HCT116 (cell line): ENCODE measurements around the gene KCNE1. TPM values are rescaled to one million over a fixed set of nuclear protein-coding genes. Genes with fewer than 3 reads are reported as not detected.

Experiments
- ATAC-seq: fragments of 200-7000 bp; cut with Tn5 transposase; 2 replicates; pipeline ENCODE4 v1.9.1; 2020; ENCODE audit warnings: mild to moderate bottlenecking, moderate library complexity
- BruUV-seq: library from RNA; stranded (reverse); fragments of 400-500 nt; replicated peaks from 2 replicates; lab custom pipeline; 2021; lab: Mats Ljungman, UMichigan
- CTCF ChIA-PET: fragments of 300-600 bp; sonication (Branson Sonifier 250); formaldehyde crosslinking; loops from one replicate; lab custom pipeline; 2021; ENCODE audit warnings: antibody characterized with exemption; lab: Charles Lee
- POLR2A ChIA-PET: fragments of 300-600, 350-600 bp; sonication (Branson Sonifier 250); formaldehyde crosslinking; loops from one replicate; lab custom pipeline; 2021; ENCODE audit warnings: antibody characterized with exemption; lab: Charles Lee
- RAD21 ChIA-PET, 2 experiments: fragments of 300-600 bp; sonication (Branson Sonifier 250); formaldehyde crosslinking; loops; one replicate each; lab custom pipeline; 2023; ENCODE audit warnings: low total read pairs in 2 of 2; ENCODE audit not compliant: uncharacterized antibody in 2 of 2, unreplicated experiment in 2 of 2, low non-redundant PET in 1 of 2; lab: Charles Lee
- DNase-seq: peaks from one replicate; pipeline ENCODE4 v3.0.0-alpha.2; 2010; ENCODE audit warnings: low read depth, low spot score
- H2AFZ ChIP-seq: fragments of 200-600 bp; shearing (Covaris generic), sonication (generic); 2 replicates; pipeline ENCODE4 v1.6.1; 2017; ENCODE audit warnings: low read depth, mixed run types, mixed read lengths, antibody characterized with exemption, low read length; ENCODE audit not compliant: poor library complexity, severe bottlenecking
- H3K27ac ChIP-seq: 2 replicates; pipeline ENCODE4 v1.5.1; 2012; ENCODE audit warnings: low read depth, low read length
- H3K27me3 ChIP-seq: fragments of 200-600 bp; sonication (generic); 2 replicates; pipeline ENCODE4 v1.6.1; 2016; ENCODE audit warnings: mixed run types, low read length, mixed read lengths; ENCODE audit not compliant: insufficient read depth
- H3K36me3 ChIP-seq, 2 experiments: fragments of 200-500 bp in 1 of 2; fragments of 200-600 bp in 1 of 2; sonication (Bioruptor generic) in 1 of 2; sonication (generic) in 1 of 2; 2 replicates each; pipeline versions ENCODE4 v1.5.1 to v1.6.1; 2014 to 2016; ENCODE audit warnings: low read length in 2 of 2, inconsistent platforms in 1 of 2, mixed read lengths in 1 of 2, mixed run types in 1 of 2; ENCODE audit not compliant: insufficient read depth in 2 of 2, control insufficient read depth in 1 of 2
- H3K4me1 ChIP-seq, 2 experiments: fragments of 200-600 bp in 1 of 2; sonication (generic) in 1 of 2; 2 replicates each; pipeline versions ENCODE4 v1.5.1 to v1.6.1; 2012 to 2017; ENCODE audit warnings: low read length in 2 of 2, inconsistent platforms in 1 of 2, mild to moderate bottlenecking in 1 of 2, mixed read lengths in 1 of 2, mixed run types in 1 of 2, moderate library complexity in 1 of 2; ENCODE audit not compliant: insufficient read depth in 2 of 2, control insufficient read depth in 1 of 2
- H3K4me2 ChIP-seq: fragments of 200-600 bp; sonication (generic); 2 replicates; pipeline ENCODE4 v1.6.1; 2017; ENCODE audit warnings: mixed run types, low read length, mixed read lengths
- H3K4me3 ChIP-seq, 2 experiments: fragments of 200-600 bp in 1 of 2; sonication (generic) in 1 of 2; replicated peaks in 1 of 2; 2 replicates each; pipeline ENCODE4 v1.5.1; 2011 to 2016; ENCODE audit warnings: low read length in 2 of 2, control low read depth in 1 of 2, low read depth in 1 of 2, mild to moderate bottlenecking in 1 of 2, mixed read lengths in 1 of 2, mixed run types in 1 of 2
- H3K79me2 ChIP-seq: fragments of 200-600 bp; sonication (generic); 2 replicates; pipeline ENCODE4 v1.6.1; 2017; ENCODE audit warnings: mild to moderate bottlenecking, mixed run types, low read length, moderate library complexity, mixed read lengths; ENCODE audit not compliant: insufficient read depth
- H3K9ac ChIP-seq: fragments of 200-600 bp; sonication (generic); 2 replicates; pipeline ENCODE4 v1.6.1; 2016; ENCODE audit warnings: low read length, mixed read lengths
- H3K9me2 ChIP-seq: fragments of 200-600 bp; sonication (generic), shearing (Covaris generic); 2 replicates; pipeline ENCODE4 v1.6.1; 2017; ENCODE audit warnings: mixed run types, mild to moderate bottlenecking, moderate library complexity; ENCODE audit not compliant: insufficient read depth
- H3K9me3 ChIP-seq, 2 experiments: fragments of 200-500 bp in 1 of 2; fragments of 200-600 bp in 1 of 2; sonication (Bioruptor generic) in 1 of 2; sonication (generic) in 1 of 2; 2 replicates each; pipeline ENCODE4 v1.6.1; 2014 to 2017; ENCODE audit warnings: low read length in 2 of 2, mixed read lengths in 2 of 2, inconsistent platforms in 1 of 2, low read depth in 1 of 2, mild to moderate bottlenecking in 1 of 2, mixed run types in 1 of 2, moderate library complexity in 1 of 2; ENCODE audit not compliant: control insufficient read depth in 1 of 2, insufficient read depth in 1 of 2
- H4K20me1 ChIP-seq: fragments of 200-600 bp; sonication (generic), shearing (Covaris generic); 2 replicates; pipeline ENCODE4 v1.6.1; 2017; ENCODE audit warnings: mixed run types, mild to moderate bottlenecking, moderate library complexity; ENCODE audit not compliant: insufficient read depth
- CBX3 ChIP-seq: IDR thresholded peaks from 2 replicates; pipeline ENCODE4 v1.6.1; 2012; ENCODE audit warnings: low read depth
- CEBPB ChIP-seq: IDR thresholded peaks from 2 replicates; pipeline ENCODE4 v1.6.1; 2012; ENCODE audit warnings: low read depth
- EGR1 ChIP-seq: IDR thresholded peaks from 2 replicates; pipeline ENCODE4 v1.6.1; 2012; ENCODE audit warnings: low read depth
- ELF1 ChIP-seq: IDR thresholded peaks from 2 replicates; pipeline ENCODE4 v1.6.1; 2012; ENCODE audit warnings: low read depth, borderline replicate concordance
- POLR2A ChIP-seq: IDR thresholded peaks from 2 replicates; pipeline ENCODE4 v1.7.0; 2011; ENCODE audit warnings: borderline replicate concordance; ENCODE audit not compliant: insufficient read depth, insufficient read length; ENCODE audit errors: extremely low read depth
- TCF7L2 ChIP-seq: IDR thresholded peaks from 2 replicates; pipeline ENCODE4 v1.7.0; 2011; ENCODE audit warnings: borderline replicate concordance, inconsistent platforms; ENCODE audit not compliant: insufficient read depth, insufficient read length; ENCODE audit errors: extremely low read depth
- intact Hi-C: fragments of 100-400 bp; cut with micrococcal nuclease; formaldehyde crosslinking; loops from 2 replicates; pipeline ENCODE4 v1.10.0; 2022
- total RNA-seq: library from RNA; stranded (reverse); gene quantifications from one replicate; pipeline ENCODE4 v1.2.1, GENCODE V29; 2021; ENCODE audit not compliant: unreplicated experiment
- TF ChIP-seq, protein P1 (sequence below): IDR thresholded peaks from 2 replicates; pipeline ENCODE4 v1.6.1; 2012
- TF ChIP-seq, protein P2 (sequence below): IDR thresholded peaks from 2 replicates; pipeline ENCODE4 v1.6.1; 2012
- TF ChIP-seq, protein P3 (sequence below): IDR thresholded peaks from 2 replicates; pipeline ENCODE4 v1.6.1; 2012; ENCODE audit warnings: low read depth
- TF ChIP-seq, protein P4 (sequence below): IDR thresholded peaks from 2 replicates; pipeline ENCODE4 v1.6.1; 2011; ENCODE audit warnings: mild to moderate bottlenecking, low read length, moderate library complexity; ENCODE audit not compliant: insufficient replicate concordance; ENCODE audit errors: extremely low read depth

The KCNE1 gene
- total RNA-seq, 1 experiment from 2014 or later, result not detected

DNA sequence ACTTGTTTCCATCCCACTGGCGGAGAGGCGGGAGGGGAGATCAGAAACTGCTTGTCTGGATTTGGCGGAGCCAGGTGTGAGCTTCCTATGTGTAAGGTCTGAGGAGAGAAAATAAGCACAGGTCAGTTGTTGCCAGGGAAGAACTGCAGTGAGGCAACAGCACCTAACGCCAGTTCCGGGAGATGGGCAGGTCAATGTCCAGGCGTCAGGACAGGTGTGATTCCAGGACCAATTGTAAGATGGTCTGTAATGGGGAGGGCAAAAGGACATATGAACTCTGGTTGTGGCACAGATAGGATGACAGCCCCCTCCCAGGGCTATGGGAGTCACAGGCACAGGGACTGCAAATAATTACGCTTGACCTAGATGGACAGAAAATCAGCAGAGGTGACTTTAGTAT is 9.6 kb upstream of the KCNE1 start:
- no peak overlapping the region for H3K4me2 ChIP-seq
- H3K27me3 ChIP-seq, result no peaks in the 10 kb centered on the region
- peaks cover 4 to 16% of the 10 kb centered on the region in 2 experiments; a peak in 3 of 4 replicates for H3K4me1 ChIP-seq
- BruUV-seq, result no TSS peak
- CTCF ChIA-PET, result interaction anchor here (1.6 kb wide), 1 partner anchor 11 kb away, joined by 4 read pairs; no protein-coding TSS in a partner anchor
- H3K79me2 ChIP-seq, result no peaks in the 10 kb centered on the region
- no peaks in the 10 kb centered on the region for H3K9me3 ChIP-seq
- DNase-seq (no peak), ATAC-seq (no peak)
- no peaks in the 10 kb centered on the region for H3K36me3 ChIP-seq
- H3K9me2 ChIP-seq, result no peaks in the 10 kb centered on the region
- RAD21 ChIA-PET, result no interaction called here
- H3K4me3 ChIP-seq, result no peak overlapping the region
- TF ChIP-seq POLR2A, result no peak
- TF ChIP-seq ELF1, result no peak
- TF ChIP-seq CEBPB, result no peak
- no peak for TF ChIP-seq TCF7L2
- TF ChIP-seq, protein P1, sequence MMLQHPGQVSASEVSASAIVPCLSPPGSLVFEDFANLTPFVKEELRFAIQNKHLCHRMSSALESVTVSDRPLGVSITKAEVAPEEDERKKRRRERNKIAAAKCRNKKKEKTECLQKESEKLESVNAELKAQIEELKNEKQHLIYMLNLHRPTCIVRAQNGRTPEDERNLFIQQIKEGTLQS, result no peak
- TF ChIP-seq CBX3, result no peak
- TF ChIP-seq, protein P2, sequence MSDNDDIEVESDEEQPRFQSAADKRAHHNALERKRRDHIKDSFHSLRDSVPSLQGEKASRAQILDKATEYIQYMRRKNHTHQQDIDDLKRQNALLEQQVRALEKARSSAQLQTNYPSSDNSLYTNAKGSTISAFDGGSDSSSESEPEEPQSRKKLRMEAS, result no peak
- no peak for TF ChIP-seq EGR1
- TF ChIP-seq, protein P3, sequence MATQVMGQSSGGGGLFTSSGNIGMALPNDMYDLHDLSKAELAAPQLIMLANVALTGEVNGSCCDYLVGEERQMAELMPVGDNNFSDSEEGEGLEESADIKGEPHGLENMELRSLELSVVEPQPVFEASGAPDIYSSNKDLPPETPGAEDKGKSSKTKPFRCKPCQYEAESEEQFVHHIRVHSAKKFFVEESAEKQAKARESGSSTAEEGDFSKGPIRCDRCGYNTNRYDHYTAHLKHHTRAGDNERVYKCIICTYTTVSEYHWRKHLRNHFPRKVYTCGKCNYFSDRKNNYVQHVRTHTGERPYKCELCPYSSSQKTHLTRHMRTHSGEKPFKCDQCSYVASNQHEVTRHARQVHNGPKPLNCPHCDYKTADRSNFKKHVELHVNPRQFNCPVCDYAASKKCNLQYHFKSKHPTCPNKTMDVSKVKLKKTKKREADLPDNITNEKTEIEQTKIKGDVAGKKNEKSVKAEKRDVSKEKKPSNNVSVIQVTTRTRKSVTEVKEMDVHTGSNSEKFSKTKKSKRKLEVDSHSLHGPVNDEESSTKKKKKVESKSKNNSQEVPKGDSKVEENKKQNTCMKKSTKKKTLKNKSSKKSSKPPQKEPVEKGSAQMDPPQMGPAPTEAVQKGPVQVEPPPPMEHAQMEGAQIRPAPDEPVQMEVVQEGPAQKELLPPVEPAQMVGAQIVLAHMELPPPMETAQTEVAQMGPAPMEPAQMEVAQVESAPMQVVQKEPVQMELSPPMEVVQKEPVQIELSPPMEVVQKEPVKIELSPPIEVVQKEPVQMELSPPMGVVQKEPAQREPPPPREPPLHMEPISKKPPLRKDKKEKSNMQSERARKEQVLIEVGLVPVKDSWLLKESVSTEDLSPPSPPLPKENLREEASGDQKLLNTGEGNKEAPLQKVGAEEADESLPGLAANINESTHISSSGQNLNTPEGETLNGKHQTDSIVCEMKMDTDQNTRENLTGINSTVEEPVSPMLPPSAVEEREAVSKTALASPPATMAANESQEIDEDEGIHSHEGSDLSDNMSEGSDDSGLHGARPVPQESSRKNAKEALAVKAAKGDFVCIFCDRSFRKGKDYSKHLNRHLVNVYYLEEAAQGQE, result no peak
- TF ChIP-seq, protein P4, sequence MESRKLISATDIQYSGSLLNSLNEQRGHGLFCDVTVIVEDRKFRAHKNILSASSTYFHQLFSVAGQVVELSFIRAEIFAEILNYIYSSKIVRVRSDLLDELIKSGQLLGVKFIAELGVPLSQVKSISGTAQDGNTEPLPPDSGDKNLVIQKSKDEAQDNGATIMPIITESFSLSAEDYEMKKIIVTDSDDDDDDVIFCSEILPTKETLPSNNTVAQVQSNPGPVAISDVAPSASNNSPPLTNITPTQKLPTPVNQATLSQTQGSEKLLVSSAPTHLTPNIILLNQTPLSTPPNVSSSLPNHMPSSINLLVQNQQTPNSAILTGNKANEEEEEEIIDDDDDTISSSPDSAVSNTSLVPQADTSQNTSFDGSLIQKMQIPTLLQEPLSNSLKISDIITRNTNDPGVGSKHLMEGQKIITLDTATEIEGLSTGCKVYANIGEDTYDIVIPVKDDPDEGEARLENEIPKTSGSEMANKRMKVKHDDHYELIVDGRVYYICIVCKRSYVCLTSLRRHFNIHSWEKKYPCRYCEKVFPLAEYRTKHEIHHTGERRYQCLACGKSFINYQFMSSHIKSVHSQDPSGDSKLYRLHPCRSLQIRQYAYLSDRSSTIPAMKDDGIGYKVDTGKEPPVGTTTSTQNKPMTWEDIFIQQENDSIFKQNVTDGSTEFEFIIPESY, result no peak
- no peak overlapping the region for H3K27ac ChIP-seq
- POLR2A ChIA-PET, result no interaction called here
- intact Hi-C loops, result no loop called here
- H4K20me1 ChIP-seq, result no peaks in the 10 kb centered on the region
- H2AFZ ChIP-seq, result no peak overlapping the region
- no peak overlapping the region for H3K9ac ChIP-seq
